T1000 (cell line): ENCODE data around the gene WWOX.

Experiments
- DNase-seq: peaks from one replicate; lab custom pipeline; 2025; ENCODE audit warnings: mixed read lengths; lab: John Stamatoyannopoulos, UW

WWOX gene

DNA sequence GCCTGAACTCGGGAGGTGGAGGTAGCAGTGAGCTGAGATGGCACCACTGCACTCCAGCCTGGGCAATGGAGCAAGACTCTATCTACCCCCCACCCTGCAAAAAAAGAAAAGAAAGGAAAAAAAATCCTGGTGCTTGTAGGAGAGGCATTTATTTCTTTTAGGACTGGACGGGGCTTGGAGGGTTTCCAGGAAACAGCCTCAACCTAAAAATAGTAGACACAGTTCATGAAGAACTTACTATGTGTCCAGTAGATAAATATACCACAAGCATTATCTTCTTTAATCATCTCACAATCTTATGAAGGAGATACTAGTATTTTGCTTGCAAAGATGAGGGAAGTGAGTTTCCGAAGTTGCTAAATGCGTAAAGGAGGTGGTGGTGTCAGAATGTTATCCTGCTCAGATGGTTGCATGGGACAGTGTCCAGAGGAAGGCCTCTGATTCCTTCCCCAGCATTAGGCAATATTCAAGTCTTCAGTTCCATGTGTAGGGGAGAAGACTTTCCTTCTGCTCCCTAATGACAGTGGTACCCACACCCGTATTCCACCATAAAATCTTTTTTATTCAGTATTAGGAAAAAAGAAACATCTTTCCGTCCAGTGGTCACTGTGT is 263.2 kb downstream of the WWOX start:
- no peak for DNase-seq

DNA sequence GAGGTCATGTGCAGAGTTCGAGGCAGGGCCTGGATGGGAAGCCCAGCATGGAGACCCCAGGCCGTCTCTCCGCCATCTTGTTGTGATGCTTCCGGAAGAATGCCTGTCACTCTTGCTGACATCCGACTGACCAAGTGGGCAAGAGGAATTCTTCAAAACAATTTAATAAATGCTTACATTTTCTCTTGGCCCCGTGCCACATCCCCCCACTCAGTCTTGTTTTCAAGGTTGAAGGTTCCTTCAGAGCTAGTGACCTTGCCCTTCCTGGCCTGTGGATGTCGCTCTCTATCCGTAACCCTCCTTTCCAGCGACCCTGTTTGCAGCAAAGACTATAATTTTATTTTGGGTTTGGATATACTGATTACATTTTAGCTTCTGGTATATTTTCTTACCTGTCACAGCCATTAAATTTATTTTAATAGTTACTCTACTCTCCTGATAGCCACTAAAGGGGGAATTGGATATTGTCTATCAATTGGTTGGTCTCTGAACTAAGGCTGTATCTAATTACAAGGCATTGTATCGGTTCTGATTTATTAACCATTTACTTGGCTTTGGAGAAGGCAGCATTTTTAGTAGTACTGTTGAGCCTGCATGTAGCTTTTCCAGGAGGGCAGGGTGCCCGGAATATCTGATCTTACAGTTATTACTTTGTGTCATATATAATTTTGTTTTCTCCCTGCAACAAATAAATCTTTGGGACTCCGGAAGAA is 264.5 kb downstream of the WWOX start:
- DNase-seq: no peak

DNA sequence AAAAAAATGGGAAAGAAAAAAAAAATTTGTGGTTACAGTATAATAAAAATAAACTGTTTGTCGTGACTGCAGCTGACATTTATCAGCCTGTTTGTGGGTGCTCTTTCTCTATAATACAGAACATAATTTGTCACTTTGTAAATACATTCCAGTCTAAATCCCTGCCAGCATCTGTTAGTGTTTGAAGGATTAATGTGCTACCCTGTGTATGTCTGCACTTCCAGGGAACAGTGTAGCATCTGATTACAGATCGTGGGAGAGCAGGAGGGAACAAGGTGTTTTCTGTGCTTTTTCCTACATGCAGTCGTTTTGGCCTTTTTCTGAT is 265.1 kb downstream of the WWOX start:
- DNase-seq: no peak

DNA sequence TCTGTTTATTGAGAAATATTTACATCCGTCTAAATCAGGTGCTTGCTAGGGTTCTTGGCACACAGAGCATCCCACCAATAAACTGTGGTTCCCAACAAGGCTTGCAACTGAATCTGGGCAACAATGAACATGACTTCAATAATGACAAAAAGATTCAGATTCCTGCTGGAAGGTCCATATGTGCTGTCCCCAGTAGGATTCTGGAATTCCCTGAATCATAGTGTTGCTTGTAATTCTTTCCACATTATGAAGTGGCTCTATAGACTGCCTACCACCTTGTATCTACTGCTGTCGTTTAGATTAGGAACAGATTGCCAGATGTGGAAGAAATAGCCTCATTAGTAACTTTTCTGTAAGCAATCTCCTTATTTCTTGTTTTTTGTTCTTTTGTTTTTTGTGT is 265.9 kb downstream of the WWOX start:
- DNase-seq: no peak

DNA sequence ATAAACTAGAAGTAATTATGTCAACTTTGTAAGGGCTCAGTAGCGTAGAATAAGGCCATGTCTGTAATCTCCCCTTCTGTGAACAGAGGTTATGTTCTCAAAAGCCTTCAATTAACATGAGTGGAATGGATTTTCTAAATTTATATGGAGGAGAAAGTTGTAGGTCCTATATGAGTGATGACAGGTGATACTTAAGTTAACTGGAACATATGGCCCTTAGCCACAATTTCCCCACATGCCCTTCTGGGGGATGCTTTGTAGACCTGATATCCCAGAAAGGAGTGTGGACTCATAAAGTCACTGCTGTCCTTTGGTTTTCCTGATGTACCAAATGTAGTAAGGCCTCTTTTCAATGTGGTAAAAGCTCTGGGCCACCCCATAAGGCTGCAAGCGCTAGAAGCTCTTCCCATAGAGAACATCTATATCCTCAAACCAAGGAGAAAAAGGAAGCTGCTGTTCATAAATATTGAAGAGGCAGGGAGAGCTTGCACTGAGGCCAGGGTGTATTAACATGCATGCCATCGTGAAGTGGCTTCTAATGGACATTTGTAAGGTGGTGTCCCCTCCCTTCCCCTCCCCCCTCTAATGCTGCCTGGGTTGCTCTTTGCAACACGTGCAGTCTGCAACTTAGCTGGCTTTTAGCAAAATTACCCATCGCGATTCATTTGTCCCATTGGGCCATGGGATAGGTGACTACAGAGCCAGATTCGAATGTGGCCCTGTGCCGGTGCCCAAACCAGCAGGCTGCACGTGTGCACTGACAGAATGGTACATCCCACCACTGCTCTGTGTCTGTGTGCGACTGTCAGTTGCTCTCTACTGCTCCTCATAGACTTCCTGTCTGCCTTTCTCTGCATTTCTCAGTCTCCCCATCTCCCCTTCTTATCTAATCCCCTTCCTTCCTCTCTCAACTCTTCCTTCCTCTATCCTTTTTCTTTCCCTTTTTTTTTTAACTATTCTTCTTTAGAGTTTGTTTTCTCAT is 269.0 kb downstream of the WWOX start:
- no peak for DNase-seq

DNA sequence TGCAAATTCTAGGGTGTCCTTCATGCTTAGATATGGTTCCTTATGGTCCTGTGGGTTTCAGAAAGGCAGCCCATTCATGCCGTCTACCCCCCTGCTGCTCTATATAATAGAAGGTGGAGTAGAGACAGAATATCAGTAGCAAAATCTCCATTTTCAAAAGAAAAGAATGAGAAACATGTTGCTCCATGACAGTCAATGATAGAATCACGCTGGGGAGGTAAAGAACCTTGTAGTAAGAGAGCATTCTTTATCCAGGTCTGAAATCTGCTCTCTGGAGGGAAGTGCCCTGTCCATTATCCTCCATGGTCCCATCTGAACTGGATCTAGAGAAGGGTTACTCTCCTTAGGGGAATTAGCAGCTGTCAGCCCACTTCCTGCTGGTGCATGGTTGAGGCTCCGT is 272.8 kb downstream of the WWOX start:
- DNase-seq: no peak

DNA sequence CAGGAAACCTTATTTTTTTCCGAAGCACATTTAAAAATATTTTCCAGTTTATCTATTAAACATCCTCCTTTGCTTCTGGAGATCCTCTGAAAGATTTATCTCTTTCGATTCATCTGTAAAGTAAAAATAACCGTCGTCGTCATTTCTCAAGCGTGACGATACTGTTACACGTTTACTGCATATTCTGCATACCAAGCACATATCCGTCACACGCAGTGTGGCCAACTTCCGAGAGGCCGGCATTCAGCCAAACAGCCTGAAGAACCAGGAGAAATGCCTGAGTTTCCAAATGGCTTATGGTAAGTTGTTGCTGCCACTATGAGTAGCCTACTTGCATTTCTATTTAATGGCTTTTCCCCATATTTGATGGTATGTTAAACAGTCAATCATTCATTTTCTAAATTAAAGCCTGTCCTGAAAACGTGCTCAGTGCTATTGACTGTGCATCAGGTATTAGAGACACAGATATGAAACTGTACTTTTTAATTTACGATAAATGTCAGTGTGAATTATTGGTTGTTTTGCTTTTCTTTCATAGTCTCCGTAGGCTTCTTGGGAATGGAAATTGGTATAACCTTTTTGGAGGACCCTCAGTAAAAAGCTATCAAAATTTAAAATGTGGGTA is 275.7 kb downstream of the WWOX start:
- no peak for DNase-seq

DNA sequence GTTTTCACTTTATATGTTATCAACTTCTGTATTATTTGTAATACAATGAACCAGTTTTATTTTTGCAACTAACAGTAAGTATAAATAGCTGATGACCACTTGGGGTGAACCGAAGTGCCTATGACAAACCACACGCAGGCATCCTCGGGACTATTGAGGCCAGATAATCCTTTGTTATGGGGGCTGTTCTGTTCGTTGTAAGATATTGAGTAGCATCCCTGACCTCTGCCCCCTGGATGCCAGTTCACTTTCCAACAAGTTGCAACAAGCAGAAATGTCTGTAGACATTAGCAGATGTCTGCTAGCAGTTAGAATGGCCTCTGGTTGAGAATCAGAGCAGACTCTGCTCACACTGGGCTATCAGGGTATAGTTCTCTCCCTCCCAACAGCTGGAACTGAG is 277.0 kb downstream of the WWOX start:
- DNase-seq: no peak

DNA sequence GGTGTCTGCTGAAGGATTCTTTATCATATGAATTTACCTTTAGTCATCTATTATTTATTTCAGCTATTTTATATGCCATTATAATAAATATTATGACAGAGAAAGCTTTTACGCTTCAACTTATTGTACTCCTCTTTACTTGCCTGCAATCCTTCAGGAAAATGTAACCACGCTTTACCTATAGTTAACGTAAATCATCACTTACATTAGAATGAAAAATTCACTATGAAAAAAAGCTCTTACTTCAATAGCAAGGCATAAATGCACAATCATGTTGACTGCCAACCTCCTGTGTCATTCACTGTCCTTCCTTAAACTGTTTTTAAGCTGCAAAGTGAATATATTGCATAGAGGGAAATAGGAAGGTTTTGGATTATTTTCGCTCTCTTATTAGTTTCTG is 277.9 kb downstream of the WWOX start:
- DNase-seq: no peak

DNA sequence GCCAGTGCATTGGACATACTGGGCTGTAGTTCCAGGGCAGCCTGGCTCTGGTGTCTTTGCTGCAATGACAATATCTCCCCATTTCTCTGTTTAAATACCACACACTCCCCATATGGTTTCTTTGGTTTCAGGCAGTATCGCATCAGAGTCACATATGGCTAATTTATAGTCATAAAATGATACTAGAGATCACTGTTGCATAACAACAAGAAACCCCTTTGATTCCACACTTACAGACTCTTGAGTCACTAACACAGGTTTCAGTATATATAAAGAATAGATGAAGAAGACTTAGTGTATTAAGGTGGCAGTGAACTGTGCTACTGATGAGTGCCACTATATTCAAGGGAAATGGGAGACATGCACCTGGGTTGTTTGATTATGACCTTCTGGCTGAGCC is 281.6 kb downstream of the WWOX start:
- DNase-seq: no peak

DNA sequence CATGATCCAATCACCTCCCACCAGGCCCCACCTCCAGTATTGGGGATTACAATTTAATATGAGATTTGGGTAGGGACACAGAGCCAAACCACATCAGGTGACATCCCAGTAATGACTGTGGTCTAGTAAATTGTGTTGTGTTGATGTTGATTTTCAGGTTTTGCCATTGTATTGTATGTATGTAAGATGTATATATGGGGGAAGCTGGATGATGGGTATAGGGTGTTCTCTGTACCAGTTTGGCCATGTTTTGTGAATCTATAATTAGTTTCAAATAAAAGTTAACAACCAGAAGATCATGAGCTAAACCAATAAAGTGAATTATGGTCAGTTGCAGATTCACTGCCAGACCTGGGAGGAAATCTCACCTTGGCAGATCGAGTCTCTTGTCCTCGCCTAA is 283.7 kb downstream of the WWOX start:
- no peak for DNase-seq

DNA sequence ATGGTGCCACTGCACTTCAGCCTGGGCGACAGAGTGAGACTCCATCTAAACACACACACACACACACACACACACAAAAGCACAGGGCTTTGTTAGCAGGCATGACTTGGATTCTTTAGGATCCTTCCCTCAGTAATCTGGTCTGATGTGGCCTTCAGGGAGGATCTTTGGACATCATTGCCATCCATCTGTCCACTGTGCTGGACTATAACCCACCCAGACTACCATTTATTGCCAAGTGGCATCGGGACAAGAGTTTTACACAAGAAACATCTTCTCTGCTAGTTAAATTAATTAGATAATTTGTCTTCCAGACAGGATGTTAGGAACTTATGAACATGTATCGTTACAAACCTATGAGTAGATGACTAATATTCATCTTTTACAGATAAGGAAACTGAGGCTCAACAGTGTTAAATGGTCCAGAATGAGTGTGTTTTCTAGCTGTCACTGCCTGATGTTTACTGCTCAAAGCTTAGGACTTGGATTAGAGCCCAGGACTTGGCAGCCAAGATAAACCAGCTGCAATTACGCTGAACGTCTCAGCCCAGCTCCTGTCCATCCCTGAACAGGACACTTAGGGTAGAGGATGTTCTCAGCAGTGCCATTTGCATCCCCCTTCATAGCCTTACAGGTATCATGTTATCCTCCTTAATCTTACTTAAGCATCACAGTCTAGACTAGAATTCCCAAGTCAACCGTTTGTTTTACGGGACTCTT is 285.8 kb downstream of the WWOX start:
- no peak for DNase-seq

DNA sequence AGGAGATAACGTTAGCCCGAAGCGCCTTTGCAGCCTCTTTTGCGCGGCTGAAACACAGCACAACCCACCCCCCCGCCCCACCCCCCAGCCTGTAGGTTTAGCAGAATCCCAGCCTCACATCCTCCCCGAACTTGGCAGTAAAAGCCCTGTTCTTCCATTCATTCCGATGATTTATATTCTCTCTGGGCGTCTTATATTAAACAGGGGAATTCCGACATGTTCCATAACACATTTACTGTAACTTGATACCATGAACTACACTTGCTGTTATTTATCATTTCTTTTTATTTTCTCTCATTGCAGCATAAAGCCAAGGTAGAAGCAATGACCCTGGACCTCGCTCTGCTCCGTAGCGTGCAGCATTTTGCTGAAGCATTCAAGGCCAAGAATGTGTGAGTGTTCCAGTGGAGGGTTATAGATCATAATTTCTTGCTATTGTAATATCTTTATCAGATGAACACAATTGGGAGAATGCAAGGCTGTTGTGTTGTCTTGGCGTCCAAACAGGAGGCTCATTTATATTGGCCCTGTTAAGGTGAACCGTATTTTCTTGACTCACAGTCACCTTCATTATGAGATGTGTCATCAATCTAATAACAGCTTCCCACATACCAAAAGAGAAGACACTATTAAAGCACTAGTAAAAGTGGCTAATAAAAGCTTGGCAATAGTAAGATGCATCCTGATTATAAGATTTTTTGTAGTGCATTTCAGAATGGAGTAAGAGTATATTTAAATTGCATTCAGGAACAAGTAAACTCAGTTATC is 287.3 kb downstream of the WWOX start:
- no peak for DNase-seq

DNA sequence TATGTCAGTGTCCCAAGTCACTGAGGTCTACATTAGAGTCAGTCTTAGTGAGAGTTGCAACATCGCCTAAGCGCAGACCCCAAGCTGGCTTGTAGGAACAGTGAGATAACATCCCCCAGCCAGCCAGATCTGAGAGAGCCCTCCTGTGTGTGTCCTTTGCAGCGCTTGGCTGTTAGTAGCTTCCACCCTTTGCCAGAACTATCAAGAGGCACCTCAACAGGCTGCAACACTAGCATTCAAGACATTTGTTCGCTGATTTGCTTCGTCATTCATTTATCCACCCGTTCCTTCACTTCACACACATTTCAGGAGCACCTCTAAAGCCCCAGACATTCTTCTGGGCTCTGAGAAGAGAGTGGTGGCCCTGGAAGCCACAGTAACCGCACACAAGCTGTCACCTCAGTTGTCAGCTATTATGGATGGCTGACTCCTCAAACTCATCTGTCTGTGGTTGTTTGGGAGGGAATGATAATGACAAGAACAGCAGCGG is 289.6 kb downstream of the WWOX start:
- no peak for DNase-seq

DNA sequence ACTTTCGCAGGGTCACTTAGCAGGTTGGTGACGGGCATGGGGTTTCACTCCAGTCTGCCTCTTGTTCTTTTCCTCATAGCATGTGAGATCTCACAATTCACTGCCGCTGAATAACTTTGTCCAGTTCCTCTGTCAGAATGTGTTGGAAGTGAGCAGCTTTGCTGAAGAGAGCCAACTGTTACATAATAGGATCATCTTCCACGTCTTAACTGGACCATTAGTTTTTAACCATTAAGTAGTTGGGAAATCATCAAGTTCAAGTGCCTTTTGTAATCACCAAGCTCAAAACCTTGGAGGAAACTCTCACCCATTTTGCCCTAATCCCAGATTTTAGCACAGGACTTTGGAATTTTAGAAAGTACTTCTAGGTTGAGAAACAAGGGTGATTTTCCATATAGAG is 290.6 kb downstream of the WWOX start:
- DNase-seq: no peak

DNA sequence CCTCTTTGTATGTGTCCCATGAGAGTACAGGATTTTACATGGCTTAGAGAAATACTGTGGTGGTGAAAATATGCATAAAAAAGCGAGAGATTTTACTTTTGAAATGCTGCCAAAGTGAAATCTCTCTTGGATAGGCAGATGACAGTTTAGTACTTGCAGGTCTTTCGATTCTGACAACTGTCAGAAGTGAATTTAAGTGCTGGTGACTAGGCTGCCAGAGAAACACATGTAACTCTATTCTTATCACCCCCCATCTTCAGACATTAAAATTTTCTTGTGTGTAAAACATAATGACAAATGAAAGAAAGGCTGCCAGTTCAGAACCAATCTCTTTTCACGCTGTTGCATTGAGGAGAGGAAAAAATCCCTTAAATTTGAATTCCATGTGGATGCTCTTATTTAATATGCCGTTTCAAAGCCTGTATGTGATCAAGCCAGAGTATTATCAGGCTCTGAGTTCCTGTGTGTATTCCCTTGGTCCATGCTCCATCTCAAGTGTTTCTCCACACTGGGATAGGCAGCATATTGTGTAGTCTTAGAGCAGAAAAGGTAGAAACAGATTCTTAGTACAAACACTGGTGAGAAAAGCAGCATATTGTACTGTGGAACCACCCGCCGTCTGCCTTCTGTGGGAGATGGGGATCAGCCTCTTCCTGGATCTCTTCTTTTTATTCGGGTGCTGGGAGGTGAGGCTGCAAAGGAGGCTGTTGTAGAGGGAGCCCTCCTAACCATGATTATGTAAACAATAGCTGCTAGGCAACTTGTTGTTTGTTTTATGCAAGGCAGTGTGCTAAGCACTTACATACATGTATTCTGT is 291.3 kb downstream of the WWOX start:
- DNase-seq: no peak

DNA sequence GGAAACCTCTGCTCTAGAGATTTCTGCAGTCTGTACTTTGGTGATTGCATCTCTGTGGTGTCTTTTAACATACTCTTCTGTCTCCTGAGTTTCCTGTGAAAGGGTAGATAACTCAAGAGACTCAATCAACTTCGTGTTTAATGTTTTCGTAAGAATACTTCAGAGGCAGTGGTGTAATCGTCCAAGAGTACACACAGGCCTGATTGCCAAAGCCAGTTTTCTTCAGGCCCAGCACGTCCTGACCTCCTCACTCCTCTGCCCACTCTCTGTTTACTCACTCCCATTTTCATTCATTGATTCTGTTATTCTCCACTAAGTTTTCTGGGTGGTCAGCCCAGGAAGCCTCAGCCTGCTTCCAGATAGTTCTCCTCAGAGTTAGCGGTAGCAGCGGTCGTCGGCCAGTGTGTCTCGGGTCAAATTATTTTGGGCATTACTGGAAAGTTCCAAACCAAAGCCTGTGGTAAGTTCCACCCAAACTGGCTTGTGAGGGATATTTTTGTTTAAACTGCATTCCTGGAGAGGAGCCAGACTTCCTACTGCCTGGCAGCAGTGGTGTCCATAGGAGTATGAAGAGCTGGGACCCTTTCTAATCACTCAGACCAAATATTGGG is 293.2 kb downstream of the WWOX start:
- DNase-seq: no peak

DNA sequence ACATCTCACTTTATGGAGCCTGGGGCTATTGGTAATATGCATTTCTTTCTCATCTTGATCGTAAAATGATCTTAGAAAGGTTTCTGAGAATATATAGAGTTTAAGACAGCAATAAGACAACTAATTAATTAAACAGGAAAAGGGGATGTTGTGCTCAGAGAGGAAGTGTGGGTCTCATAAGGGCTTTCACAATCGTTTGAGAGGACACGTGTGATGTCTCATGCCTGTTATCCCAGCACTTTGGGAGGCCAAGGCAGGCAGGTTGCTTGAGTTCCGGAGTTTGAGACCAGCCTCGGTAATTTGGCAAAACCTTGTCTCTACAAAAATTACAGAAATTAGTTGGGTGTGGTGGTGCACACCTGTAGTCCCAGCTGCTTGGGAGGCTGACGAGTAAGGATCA is 295.6 kb downstream of the WWOX start:
- no peak for DNase-seq

DNA sequence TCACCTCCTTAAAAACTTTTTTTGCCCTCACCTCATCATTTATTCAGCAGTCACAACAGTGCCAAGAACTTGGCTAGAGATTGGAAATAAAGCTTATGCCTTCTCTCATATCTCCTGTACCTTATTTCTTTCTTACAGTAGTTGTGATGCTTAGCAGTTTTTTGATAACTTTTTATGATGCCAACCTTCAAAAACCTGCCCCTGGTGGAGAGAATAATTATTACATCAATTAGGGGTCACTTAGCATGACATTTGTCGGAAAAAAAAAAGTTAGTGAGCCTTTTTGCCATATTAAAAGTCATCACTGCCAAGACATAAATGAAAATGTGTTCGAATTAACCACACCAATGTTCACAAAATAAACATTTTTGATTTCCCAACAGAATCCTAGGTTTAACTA is 296.6 kb downstream of the WWOX start:
- DNase-seq: no peak

DNA sequence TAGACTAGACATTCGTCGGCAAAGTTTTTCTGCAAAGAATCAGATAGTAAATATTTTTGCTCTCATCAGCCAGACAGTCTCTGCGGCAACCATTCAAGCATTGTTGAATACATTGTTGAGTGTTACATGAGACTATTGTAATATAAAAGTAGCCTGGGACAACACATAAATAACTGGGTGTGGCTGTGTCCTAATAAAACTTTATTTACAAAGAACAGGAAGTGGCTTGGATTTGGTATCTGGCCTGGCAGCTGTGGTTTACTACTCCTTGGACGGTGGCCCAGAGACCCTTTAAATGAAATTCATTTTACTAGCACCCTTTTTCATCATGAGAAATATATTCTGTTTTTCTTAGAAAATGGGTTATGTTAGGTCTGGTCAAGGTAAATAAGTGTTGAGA is 297.2 kb downstream of the WWOX start:
- no peak for DNase-seq
